Osteoblast (primary cell): ENCODE data around the gene CELA2A. TPM values are rescaled to one million over a fixed set of nuclear protein-coding genes. Genes with fewer than 3 reads are reported as not detected.

Experiments
- DNase-seq: peaks from one replicate; pipeline ENCODE4 v3.0.0; 2011; ENCODE audit warnings: low spot score, mixed read lengths; ENCODE audit not compliant: insufficient read length; ENCODE audit errors: missing footprints
- H2AFZ ChIP-seq: 2 replicates; pipeline ENCODE4 v1.6.0; 2011; ENCODE audit warnings: mild to moderate bottlenecking, low read length
- H3K27ac ChIP-seq: 2 replicates; pipeline ENCODE4 v1.5.1; 2011; ENCODE audit warnings: mild to moderate bottlenecking, low read depth, low read length, moderate library complexity
- H3K27me3 ChIP-seq: 2 replicates; pipeline ENCODE4 v1.6.0; 2012; ENCODE audit warnings: mild to moderate bottlenecking, control low read depth, inconsistent platforms, low read length, moderate library complexity; ENCODE audit not compliant: insufficient read depth
- H3K36me3 ChIP-seq: 2 replicates; pipeline ENCODE4 v1.5.1; 2011; ENCODE audit warnings: mild to moderate bottlenecking, low read length, control low read depth, moderate library complexity; ENCODE audit not compliant: insufficient read depth
- H3K4me1 ChIP-seq: 2 replicates; pipeline ENCODE4 v1.5.1; 2011; ENCODE audit warnings: mild to moderate bottlenecking, low read length, control low read depth, moderate library complexity; ENCODE audit not compliant: insufficient read depth
- H3K4me2 ChIP-seq: 2 replicates; pipeline ENCODE4 v1.6.0; 2011; ENCODE audit warnings: mild to moderate bottlenecking, low read length; ENCODE audit not compliant: insufficient read depth
- H3K4me3 ChIP-seq: fragments of 200-600 bp; sonication (generic); 3 replicates; pipeline ENCODE4 v1.5.1; 2012; ENCODE audit warnings: mild to moderate bottlenecking, low read length, inconsistent platforms; ENCODE audit not compliant: insufficient read depth
- H3K79me2 ChIP-seq: 2 replicates; pipeline ENCODE4 v1.6.0; 2012; ENCODE audit warnings: mild to moderate bottlenecking, low read length, control low read depth, inconsistent platforms; ENCODE audit not compliant: insufficient read depth
- H3K9me3 ChIP-seq: 2 replicates; pipeline ENCODE4 v1.5.1; 2011; ENCODE audit warnings: low read depth, low read length, control low read depth
- H4K20me1 ChIP-seq: 2 replicates; pipeline ENCODE4 v1.6.0; 2012; ENCODE audit warnings: mild to moderate bottlenecking, low read length, control low read depth; ENCODE audit not compliant: insufficient read depth
- total RNA-seq: library from RNA; depleted of rRNA; stranded (reverse); fragments of >200 nt; gene quantifications from 2 replicates; pipeline ENCODE4 v1.2.3, GENCODE V29; 2012
- TF ChIP-seq, protein P1 (sequence below): IDR thresholded peaks from 2 replicates; pipeline ENCODE4 v1.5.1; 2011; ENCODE audit warnings: mild to moderate bottlenecking, low read depth, low read length, moderate library complexity; ENCODE audit errors: extremely low read depth

Gene CELA2A
- total RNA-seq, 1 donor, result not detected

DNA sequence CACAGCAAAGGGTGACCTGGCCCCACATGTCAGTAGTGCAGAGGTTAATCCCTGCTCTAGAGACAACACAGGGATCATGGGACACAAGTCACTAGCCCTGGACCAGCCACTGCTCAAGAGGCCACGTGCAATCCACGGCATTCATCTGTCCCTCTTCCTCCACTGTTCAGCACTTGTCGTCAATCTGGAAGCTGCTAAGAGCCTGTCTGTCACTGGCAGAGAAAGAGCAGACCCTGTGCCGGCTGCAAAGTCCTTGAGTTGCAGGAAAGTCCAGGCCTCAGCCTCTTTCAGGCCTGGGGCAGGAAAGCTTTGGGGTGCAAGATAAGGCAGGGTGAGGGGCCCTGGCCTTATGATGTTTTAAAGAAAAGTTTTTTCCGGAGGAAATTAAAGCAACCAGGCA is 36.1 kb downstream of the CELA2A start:
- H3K27me3 ChIP-seq, result no peaks in the 10 kb centered on the region
- H3K79me2 ChIP-seq, result no peaks in the 10 kb centered on the region
- H4K20me1 ChIP-seq, result no peaks in the 10 kb centered on the region
- no peaks in the 10 kb centered on the region for H3K9me3 ChIP-seq
- TF ChIP-seq, protein P1, sequence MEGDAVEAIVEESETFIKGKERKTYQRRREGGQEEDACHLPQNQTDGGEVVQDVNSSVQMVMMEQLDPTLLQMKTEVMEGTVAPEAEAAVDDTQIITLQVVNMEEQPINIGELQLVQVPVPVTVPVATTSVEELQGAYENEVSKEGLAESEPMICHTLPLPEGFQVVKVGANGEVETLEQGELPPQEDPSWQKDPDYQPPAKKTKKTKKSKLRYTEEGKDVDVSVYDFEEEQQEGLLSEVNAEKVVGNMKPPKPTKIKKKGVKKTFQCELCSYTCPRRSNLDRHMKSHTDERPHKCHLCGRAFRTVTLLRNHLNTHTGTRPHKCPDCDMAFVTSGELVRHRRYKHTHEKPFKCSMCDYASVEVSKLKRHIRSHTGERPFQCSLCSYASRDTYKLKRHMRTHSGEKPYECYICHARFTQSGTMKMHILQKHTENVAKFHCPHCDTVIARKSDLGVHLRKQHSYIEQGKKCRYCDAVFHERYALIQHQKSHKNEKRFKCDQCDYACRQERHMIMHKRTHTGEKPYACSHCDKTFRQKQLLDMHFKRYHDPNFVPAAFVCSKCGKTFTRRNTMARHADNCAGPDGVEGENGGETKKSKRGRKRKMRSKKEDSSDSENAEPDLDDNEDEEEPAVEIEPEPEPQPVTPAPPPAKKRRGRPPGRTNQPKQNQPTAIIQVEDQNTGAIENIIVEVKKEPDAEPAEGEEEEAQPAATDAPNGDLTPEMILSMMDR, result no peak
- no peak overlapping the region for H3K4me2 ChIP-seq
- no peaks in the 10 kb centered on the region for H3K36me3 ChIP-seq
- H3K4me1 ChIP-seq, result no peaks in the 10 kb centered on the region
- DNase-seq, result no peak
- H3K4me3 ChIP-seq, result no peak overlapping the region
- H3K27ac ChIP-seq, result no peak overlapping the region
- no peak overlapping the region for H2AFZ ChIP-seq

- Histone ChIP-seq H3K4me1 (no peaks in the 10 kb centered on the region), H3K27ac (no peak overlapping the region), H3K9me3 (no peaks in the 10 kb centered on the region), H3K79me2 (no peaks in the 10 kb centered on the region), H3K4me2 (no peak overlapping the region), H3K4me3 (no peak overlapping the region), H4K20me1 (no peaks in the 10 kb centered on the region), H2AFZ (no peak overlapping the region), H3K27me3 (no peaks in the 10 kb centered on the region), H3K36me3 (no peaks in the 10 kb centered on the region)
- TF ChIP-seq, protein P1, result no peak
- DNase-seq, result no peak
Measured at GRCh38 chr1:15493869-15494390, 37.4 kb downstream of the CELA2A start.

DNA sequence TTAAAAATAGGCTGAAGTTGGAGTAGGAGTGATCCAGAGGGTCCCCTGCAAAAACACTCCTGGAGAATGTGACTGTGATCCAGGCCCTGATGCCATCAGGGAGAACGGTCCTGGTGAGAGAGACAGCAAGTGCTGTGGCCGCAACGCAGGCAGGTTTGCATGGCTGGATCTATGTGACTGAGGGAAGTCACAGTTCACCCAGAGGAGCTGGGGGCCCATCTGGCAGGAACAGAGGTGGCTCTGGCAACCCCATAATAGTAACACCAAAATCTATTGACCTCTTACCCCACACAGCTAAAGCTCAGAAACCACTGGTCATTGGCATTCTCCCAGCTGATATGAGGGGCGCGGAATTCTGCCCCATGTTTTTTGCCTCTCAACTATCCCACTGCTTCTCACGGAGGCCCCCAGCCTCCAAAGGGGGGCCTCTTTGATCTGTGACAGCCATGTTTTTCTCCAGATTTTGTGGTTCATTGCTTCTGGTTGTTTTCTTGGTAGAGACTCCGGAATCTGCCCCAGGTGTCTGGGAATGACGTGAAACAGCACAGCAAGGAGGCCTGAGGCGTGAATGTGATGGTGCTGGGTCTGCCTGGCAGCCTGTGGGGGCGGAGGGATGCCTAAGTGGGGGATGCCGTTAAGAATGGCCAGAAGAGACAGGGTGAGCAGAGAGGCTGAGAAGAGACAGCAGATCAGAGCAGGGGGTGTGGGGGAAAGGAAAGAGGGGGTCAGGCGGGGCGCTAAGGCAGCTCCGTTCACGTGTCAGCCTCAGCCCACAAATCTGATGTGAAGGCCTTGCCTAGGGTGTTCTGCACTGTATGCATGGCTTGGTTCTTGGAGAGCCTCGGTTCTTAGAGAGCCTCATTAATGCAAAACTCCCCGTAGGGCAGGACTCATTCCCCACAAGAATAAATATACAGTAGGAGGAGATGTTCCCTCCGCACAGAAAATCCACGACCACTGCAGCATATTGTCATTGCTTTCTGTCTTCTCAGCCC is 43.9 kb downstream of the CELA2A start:
- H4K20me1 ChIP-seq, result no peaks in the 10 kb centered on the region
- no peak for DNase-seq
- no peak overlapping the region for H3K4me3 ChIP-seq
- H3K79me2 ChIP-seq, result no peaks in the 10 kb centered on the region
- H3K27ac ChIP-seq, result no peak overlapping the region
- no peaks in the 10 kb centered on the region for H3K4me1 ChIP-seq
- TF ChIP-seq, protein P1, result no peak
- peaks cover 3% of the 10 kb centered on the region for H3K36me3 ChIP-seq
- no peaks in the 10 kb centered on the region for H3K9me3 ChIP-seq
- H3K27me3 ChIP-seq, result no peaks in the 10 kb centered on the region
- H3K4me2 ChIP-seq, result no peak overlapping the region
- H2AFZ ChIP-seq, result no peak overlapping the region

- DNase-seq, result peak; percentile 92
- no peak overlapping the region for H3K4me2 ChIP-seq
- no peaks in the 10 kb centered on the region for H3K9me3 ChIP-seq
- no peaks in the 10 kb centered on the region for H3K27me3 ChIP-seq
- H3K4me3 ChIP-seq, result no peak overlapping the region
- TF ChIP-seq, protein P1, result peak; percentile 83
- no peaks in the 10 kb centered on the region for H3K4me1 ChIP-seq
- H3K36me3 ChIP-seq, result peaks cover 3% of the 10 kb centered on the region
- no peak overlapping the region for H2AFZ ChIP-seq
- H3K27ac ChIP-seq, result no peak overlapping the region
- H4K20me1 ChIP-seq, result no peaks in the 10 kb centered on the region
- H3K79me2 ChIP-seq, result no peaks in the 10 kb centered on the region
Measured at GRCh38 chr1:15501208-15502032, 44.9 kb downstream of the CELA2A start.
